Neural progenitor cell (in vitro differentiated cells): Measurements from ENCODE around the gene LPAR5. TPM values are rescaled to one million over a fixed set of nuclear protein-coding genes. Genes with fewer than 3 reads are reported as not detected.
A peak's percentile ranks its signal among the peaks of the same experiment; 100 is the strongest.

Experiments used
- DNase-seq: peaks from one replicate; pipeline ENCODE4 v3.0.0-alpha.2; 2016; ENCODE audit warnings: low spot score
- H2AFZ ChIP-seq: fragments of 200-600 bp; sonication (generic); replicated peaks from 2 replicates; pipeline ENCODE4 v1.6.1; 2016; ENCODE audit warnings: antibody characterized with exemption
- H3F3A ChIP-seq: fragments of 200-600 bp; sonication (generic); 2 replicates; pipeline ENCODE4 v1.6.1; 2016; ENCODE audit warnings: antibody characterized with exemption, low read depth
- H3K27ac ChIP-seq: fragments of 200-600 bp; sonication (generic); 2 replicates; pipeline ENCODE4 v1.5.1; 2016; ENCODE audit warnings: mild to moderate bottlenecking
- H3K27me3 ChIP-seq: fragments of 200-600 bp; sonication (generic); 2 replicates; pipeline ENCODE4 v1.6.1; 2016; ENCODE audit warnings: mild to moderate bottlenecking, moderate library complexity
- H3K36me3 ChIP-seq: fragments of 200-600 bp; sonication (generic); 2 replicates; pipeline ENCODE4 v1.5.1; 2016
- H3K4me1 ChIP-seq: fragments of 200-600 bp; sonication (generic); 2 replicates; pipeline ENCODE4 v1.6.1; 2016; ENCODE audit warnings: mixed run types
- H3K4me2 ChIP-seq: fragments of 200-600 bp; sonication (generic); 2 replicates; pipeline ENCODE4 v1.6.1; 2016
- H3K4me3 ChIP-seq: fragments of 200-600 bp; sonication (generic); 2 replicates; pipeline ENCODE4 v1.5.1; 2016
- H3K79me2 ChIP-seq: fragments of 200-600 bp; sonication (generic); 2 replicates; pipeline ENCODE4 v1.6.1; 2016; ENCODE audit warnings: low read depth
- H3K9ac ChIP-seq: fragments of 200-600 bp; sonication (generic); 2 replicates; pipeline ENCODE4 v1.6.1; 2016
- H3K9me3 ChIP-seq: fragments of 200-600 bp; sonication (generic); 2 replicates; pipeline ENCODE4 v1.5.1; 2016; ENCODE audit warnings: low read depth
- H4K20me1 ChIP-seq: fragments of 200-600 bp; sonication (generic); 2 replicates; pipeline ENCODE4 v1.6.1; 2016; ENCODE audit warnings: low read depth
- H3K27ac Mint-ChIP-seq: 3 replicates; pipeline ENCODE4 v1.8.0; 2021; ENCODE audit warnings: mixed read lengths
- H3K27me3 Mint-ChIP-seq: 2 replicates; pipeline ENCODE4 v1.8.0; 2022; ENCODE audit warnings: low read depth, mild to moderate bottlenecking, inconsistent platforms, moderate library complexity, mixed read lengths; ENCODE audit not compliant: insufficient read depth
- H3K36me3 Mint-ChIP-seq: 3 replicates; pipeline ENCODE4 v1.8.0; 2021; ENCODE audit warnings: mixed read lengths
- H3K4me1 Mint-ChIP-seq: 3 replicates; pipeline ENCODE4 v1.8.0; 2021; ENCODE audit warnings: mixed read lengths
- H3K4me3 Mint-ChIP-seq: 3 replicates; pipeline ENCODE4 v1.8.0; 2021; ENCODE audit warnings: mild to moderate bottlenecking, moderate library complexity, mixed read lengths
- H3K9me3 Mint-ChIP-seq: 3 replicates; pipeline ENCODE4 v1.8.0; 2020; ENCODE audit warnings: mixed read lengths
- EZH2 ChIP-seq: fragments of 200-600 bp; sonication (generic); IDR thresholded peaks from 2 replicates; pipeline ENCODE4 v1.6.1; 2017; ENCODE audit warnings: antibody characterized with exemption, mild to moderate bottlenecking, moderate library complexity
- EZH2phosphoT487 ChIP-seq: fragments of 200-600 bp; sonication (generic); IDR thresholded peaks from 2 replicates; pipeline ENCODE4 v1.6.1; 2017; ENCODE audit warnings: antibody characterized with exemption
- total RNA-seq: library from RNA; depleted of rRNA; stranded (reverse); fragments of >200 nt; gene quantifications from 2 replicates; pipeline ENCODE4 v1.2.3, GENCODE V29; 2015; ENCODE audit warnings: low replicate concordance
- TF ChIP-seq, protein P1 (sequence below): fragments of 200-600 bp; sonication (generic); IDR thresholded peaks from 2 replicates; pipeline ENCODE4 v1.5.1; 2017; ENCODE audit warnings: antibody characterized with exemption, mild to moderate bottlenecking

Gene LPAR5
- total RNA-seq, 1 donor from 2014 or later, result 0.04 TPM

DNA sequence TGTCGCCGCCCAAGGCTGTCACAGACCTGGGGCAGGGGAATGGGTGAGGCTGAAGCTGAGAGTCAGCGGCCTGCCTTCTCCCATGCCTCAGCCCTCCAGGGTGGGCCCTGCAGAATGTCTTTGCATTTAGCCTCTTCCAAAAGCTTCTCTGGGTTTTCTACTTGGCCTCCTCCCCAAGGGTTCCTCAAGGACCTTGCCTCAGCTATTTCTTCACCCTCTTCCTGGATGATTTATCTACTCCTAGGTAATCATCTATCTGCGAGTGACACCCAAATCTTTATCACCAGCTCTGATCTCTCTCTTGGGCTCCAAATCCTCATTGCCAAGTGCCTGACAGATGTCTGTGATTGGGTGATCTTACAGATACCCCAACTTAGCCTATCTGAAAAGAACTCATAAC is 4.7 kb upstream of the LPAR5 start:
- Mint-ChIP-seq H3K36me3 (no peaks in the 10 kb centered on the region), H3K4me1 (peaks cover 3% of the 10 kb centered on the region), H3K27me3 (peaks cover 11% of the 10 kb centered on the region), H3K9me3 (no peaks in the 10 kb centered on the region), H3K4me3 (no peak overlapping the region), H3K27ac (no peak overlapping the region)
- peaks cover 9% of the 10 kb centered on the region for H3K27me3 ChIP-seq
- no peak for TF ChIP-seq EZH2phosphoT487
- no peak for TF ChIP-seq EZH2
- TF ChIP-seq, protein P1, sequence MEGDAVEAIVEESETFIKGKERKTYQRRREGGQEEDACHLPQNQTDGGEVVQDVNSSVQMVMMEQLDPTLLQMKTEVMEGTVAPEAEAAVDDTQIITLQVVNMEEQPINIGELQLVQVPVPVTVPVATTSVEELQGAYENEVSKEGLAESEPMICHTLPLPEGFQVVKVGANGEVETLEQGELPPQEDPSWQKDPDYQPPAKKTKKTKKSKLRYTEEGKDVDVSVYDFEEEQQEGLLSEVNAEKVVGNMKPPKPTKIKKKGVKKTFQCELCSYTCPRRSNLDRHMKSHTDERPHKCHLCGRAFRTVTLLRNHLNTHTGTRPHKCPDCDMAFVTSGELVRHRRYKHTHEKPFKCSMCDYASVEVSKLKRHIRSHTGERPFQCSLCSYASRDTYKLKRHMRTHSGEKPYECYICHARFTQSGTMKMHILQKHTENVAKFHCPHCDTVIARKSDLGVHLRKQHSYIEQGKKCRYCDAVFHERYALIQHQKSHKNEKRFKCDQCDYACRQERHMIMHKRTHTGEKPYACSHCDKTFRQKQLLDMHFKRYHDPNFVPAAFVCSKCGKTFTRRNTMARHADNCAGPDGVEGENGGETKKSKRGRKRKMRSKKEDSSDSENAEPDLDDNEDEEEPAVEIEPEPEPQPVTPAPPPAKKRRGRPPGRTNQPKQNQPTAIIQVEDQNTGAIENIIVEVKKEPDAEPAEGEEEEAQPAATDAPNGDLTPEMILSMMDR, result no peak
- no peaks in the 10 kb centered on the region for H3K9me3 ChIP-seq
- no peak for DNase-seq
- H3K4me2 ChIP-seq, result no peak overlapping the region
- H4K20me1 ChIP-seq, result no peaks in the 10 kb centered on the region
- no peak overlapping the region for H2AFZ ChIP-seq
- no peak overlapping the region for H3K27ac ChIP-seq
- H3K79me2 ChIP-seq, result no peaks in the 10 kb centered on the region
- peaks cover 5% of the 10 kb centered on the region for H3F3A ChIP-seq
- H3K9ac ChIP-seq, result no peak overlapping the region
- H3K4me3 ChIP-seq, result no peak overlapping the region
- H3K4me1 ChIP-seq, result peaks cover 6% of the 10 kb centered on the region
- no peaks in the 10 kb centered on the region for H3K36me3 ChIP-seq

DNA sequence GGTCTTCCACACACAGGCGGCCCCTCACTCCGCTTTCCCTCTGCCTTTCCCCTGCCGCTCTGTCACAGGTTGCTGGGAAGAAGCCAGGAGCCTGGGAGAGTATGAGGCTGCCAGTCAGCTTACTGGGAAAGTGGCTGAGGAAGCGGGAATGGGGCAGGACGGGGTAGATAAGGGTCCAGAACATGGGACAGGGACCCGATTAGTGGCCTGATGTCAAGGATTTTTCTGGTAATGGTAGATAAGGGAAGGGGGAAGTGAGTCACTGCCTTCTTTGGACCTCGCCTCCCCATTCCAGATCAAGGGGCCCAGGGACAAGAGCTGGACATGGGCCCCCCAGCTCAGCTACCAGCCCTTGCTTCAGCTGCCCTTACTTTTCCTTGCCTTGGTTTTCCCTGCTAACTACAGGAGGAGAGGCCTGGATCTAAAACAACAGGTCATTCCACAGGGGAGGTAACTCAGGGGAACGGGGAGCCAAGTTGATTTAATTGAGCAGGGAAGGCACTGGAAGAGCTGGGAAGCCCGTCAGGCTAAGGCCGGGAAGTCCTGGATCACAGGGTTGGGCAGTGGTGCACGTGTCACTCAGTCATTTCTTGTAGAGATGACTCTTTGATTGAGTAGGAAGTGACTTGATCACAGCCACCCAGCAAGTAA is 3.5 kb upstream of the LPAR5 start:
- Histone ChIP-seq H3K4me2 (no peak overlapping the region), H3K36me3 (no peaks in the 10 kb centered on the region), H3K27ac (no peak overlapping the region)

DNA sequence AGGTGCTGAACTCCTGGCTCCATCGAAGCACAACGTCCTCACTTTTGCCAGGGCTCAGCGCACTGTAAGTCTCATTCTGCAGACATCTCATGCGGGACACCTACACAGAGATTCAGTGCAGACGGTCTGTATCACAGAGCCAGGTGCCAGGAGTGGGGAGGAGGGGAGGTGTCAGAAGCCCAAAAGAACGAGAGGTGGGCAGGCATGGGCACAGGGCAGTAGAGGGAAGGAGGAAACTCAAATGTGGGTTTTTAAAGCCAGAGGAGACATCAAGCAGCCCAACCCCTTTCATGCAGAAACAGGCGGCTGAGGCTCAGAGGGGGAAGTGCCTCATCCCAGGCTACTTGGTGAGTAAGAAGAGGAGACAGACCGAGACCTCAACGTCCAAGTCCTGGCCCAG is 2.5 kb upstream of the LPAR5 start:
- H3K9me3 ChIP-seq, result no peaks in the 10 kb centered on the region
- Mint-ChIP-seq H3K36me3 (no peaks in the 10 kb centered on the region), H3K4me1 (peaks cover 10% of the 10 kb centered on the region), H3K27me3 (peaks cover 12% of the 10 kb centered on the region), H3K27ac (peak overlapping the region; percentile 35), H3K4me3 (no peak overlapping the region), H3K9me3 (no peaks in the 10 kb centered on the region)
- no peak for TF ChIP-seq EZH2
- TF ChIP-seq, protein P1, result no peak
- no peak for TF ChIP-seq EZH2phosphoT487
- H4K20me1 ChIP-seq, result no peaks in the 10 kb centered on the region
- H3K36me3 ChIP-seq, result no peaks in the 10 kb centered on the region
- no peak overlapping the region for H3K9ac ChIP-seq
- H2AFZ ChIP-seq, result no peak overlapping the region
- no peak overlapping the region for H3K4me2 ChIP-seq
- no peaks in the 10 kb centered on the region for H3K79me2 ChIP-seq
- H3K4me3 ChIP-seq, result no peak overlapping the region
- peaks cover 4% of the 10 kb centered on the region for H3F3A ChIP-seq
- DNase-seq, result no peak
- no peak overlapping the region for H3K27ac ChIP-seq
- peaks cover 9% of the 10 kb centered on the region for H3K27me3 ChIP-seq
- H3K4me1 ChIP-seq, result peaks cover 13% of the 10 kb centered on the region

More for the DNA sequence above, 3.5 kb upstream of the LPAR5 start:
- Mint-ChIP-seq H3K36me3 (no peaks in the 10 kb centered on the region), H3K9me3 (no peaks in the 10 kb centered on the region), H3K4me1 (peaks cover 7% of the 10 kb centered on the region), H3K27ac (peak overlapping the region; percentile 81), H3K4me3 (no peak overlapping the region), H3K27me3 (peaks cover 12% of the 10 kb centered on the region)
- H3K4me1 ChIP-seq, result peaks cover 10% of the 10 kb centered on the region
- no peaks in the 10 kb centered on the region for H3K9me3 ChIP-seq
- H3K79me2 ChIP-seq, result no peaks in the 10 kb centered on the region
- H3K9ac ChIP-seq, result no peak overlapping the region
- H3F3A ChIP-seq, result no peaks in the 10 kb centered on the region
- no peak for TF ChIP-seq EZH2
- TF ChIP-seq, protein P1, result no peak
- TF ChIP-seq EZH2phosphoT487, result no peak
- H2AFZ ChIP-seq, result no peak overlapping the region
- peaks cover 9% of the 10 kb centered on the region for H3K27me3 ChIP-seq
- H3K4me3 ChIP-seq, result no peak overlapping the region
- no peak for DNase-seq
- H4K20me1 ChIP-seq, result no peaks in the 10 kb centered on the region
